CD4-positive, alpha-beta T cell treated with Interleukin-4 for 1 hour (primary cell): ENCODE data around the gene TMEM141.
A peak's percentile ranks its signal among the peaks of the same experiment; 100 is the strongest.
"Not testable (repeated sequence)": the region's sequence is repeated elsewhere in the genome, so short reads cannot be mapped to it uniquely, and the experiment has no call there.

Experiments
- DNase-seq, 2 donors: peaks; one replicate each; pipeline ENCODE4 v3.0.0-alpha.2; 2020 to 2022

Gene TMEM141

DNA sequence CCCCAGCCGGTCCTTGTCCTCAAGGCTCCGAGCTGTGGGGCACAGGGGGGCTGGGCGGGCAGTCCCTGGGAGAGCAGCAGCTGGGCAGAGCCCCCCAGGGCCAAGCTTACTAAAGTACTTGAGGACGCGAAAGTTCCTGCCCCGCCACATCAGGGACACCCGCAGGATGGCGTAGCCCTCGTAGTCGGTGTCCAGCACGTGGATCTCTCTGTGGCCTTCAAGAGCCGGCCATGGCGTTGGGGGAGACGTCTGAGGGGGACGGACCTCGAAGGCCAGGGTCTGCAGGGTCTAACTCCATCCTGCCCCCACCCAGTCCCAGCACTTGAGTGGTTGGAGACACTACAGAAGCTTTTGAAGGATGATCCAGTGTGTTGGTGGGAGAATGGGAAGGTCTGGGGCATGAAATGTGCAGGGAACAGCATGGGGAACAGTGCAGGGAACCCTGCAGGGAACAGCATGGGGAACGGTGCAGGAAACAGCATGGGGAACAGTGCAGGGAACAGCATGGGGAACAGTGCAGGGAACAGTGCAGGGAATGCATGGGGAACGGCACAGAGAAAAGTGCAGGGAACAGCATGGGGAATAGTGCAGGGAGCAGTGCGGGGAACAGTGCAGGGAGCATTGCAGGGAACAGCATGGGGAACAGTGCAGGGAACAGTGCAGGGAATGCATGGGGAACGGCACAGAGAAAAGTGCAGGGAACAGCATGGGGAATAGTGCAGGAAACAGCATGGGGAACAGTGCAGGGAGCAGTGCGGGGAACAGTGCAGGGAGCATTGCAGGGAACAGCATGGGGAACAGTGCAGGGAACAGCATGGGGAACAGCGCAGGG lies 35.6 kb upstream of the TMEM141 start:
- not testable (repeated sequence) for DNase-seq

DNA sequence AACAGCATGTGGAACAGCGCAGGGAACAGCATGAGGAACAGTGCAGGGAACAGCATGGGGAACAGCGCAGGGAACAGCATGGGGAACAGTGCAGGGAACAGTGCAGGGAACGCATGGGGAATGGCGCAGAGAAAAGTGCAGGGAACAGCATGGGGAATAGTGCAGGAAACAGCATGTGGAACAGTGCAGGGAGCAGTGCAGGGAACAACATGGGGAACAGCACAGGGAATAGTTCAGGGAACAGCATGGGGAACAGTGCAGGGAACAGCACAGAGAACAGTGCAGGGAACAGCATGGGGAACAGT lies 35.1 kb upstream of the TMEM141 start:
- DNase-seq, result no peak

DNA sequence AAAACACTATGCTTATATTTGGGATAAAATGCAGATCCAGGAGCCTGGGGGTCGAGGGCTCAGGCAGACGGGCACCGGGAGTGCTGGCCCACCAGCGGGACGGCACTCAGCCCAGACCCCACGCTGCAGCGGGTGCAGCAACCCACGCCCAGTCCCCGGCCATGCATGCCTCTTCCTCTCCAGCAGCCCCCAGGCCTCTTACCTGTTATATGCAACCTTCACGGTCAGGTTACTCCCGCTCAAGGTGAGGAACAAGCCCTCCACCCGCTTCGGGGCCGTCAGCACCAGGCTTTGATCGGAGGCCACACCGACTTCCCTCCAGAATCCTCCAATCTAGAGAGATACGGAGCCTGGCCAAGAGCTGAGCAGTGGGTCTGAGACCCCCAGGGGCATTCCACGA lies 34.3 kb upstream of the TMEM141 start:
- no peak for DNase-seq

DNA sequence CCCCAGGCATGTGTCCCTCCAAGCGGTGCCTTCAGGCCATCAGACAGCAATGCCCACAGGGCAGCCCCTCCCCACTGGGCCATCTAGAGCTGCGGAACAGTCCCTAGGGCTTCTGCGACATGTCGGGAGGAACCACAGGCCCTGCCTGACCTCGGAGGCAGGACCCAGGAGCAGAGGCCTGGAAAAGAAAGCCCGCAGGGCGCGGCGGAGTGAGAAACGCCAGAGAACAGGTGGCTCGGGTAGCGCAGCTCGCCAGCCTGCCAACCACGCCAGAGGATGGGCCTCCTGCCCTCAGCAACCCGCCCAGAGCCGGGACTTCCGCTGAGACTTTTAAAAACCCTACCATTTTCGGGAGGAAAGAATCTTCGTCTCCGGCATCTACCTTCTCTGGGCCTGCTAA lies 33.8 kb upstream of the TMEM141 start:
- DNase-seq, result no peak

DNA sequence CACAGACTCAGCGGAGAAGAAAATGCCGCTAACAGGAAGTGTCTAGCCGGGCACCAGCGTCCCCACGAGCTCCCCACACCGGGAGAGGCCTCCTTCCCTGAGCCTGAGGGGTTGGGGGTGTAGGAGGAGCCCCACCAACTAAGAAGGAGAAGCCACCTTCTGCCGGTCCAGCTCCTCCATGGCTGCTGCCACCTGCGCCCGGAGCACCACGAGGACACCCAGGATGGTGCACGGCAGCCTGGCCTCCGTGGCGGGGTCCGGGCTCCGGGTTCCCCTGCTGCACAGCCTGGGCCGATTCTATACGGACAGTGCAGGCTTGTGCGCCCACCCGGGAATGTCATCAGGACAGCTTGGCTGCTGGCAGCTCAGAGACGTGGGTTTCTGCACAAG lies 33.4 kb upstream of the TMEM141 start:
- no peak for DNase-seq

DNA sequence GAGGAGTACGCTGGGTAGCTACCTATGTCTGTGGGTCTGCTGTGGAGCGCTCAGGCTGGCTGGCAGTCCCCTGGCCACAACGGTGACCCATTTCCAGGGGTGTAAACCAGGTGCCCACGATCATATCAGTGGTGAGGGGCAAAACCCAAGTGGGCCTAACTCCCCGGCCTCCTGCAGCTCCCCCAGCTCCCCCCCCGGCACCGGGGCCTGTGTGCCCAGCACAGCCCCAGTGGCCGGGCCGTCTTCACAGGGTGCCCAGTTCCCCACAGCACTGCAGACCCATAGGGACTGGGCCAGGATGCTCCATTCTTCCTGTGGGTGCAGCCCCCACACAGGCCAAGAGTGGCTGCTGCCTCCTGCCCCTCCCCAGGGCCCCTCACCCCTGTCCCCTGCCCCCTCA lies 32.1 kb upstream of the TMEM141 start:
- no peak for DNase-seq

DNA sequence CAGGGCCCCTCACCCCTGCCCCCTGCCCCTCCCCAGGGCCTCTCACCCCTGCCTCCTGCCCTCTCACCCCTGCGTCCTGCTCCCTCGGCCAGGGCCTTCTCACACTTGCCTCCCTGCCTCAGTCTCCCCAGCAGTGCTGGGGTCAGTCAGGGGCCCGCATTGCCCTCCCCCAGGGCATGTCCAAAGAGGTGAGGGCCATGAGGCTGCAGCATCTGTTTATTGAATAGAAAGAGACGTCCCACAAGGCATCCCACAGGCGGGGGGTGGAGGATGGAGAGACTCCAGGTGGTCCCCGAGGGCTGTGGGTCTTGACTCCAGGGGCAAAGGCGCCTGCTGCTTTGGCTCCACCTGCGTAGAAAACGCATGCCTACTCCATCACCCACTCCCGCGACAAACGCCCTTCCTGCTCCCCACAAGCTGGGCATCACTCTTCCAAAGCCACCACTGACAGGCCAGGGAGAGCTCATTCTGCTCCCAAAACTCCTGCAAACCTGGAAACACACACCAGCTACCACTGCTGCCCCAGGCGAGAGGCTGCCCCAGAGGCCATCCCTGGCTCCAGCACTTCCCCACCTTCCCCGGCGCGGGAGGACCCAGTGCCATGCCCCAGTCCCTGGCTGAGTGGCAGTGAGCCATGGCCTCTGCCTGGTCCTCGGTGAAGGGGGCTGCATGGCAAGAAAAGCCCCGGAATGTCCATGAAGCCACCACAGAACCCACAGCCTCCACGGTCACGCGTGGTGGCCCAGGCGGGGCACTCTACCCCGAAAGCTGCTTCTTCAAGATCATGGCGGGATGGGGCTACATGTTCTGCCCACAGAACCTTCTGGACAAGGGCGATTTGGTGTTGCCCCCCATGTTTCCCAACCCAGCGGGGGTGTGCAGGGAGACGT lies 31.5 kb upstream of the TMEM141 start:
- no peak for DNase-seq

DNA sequence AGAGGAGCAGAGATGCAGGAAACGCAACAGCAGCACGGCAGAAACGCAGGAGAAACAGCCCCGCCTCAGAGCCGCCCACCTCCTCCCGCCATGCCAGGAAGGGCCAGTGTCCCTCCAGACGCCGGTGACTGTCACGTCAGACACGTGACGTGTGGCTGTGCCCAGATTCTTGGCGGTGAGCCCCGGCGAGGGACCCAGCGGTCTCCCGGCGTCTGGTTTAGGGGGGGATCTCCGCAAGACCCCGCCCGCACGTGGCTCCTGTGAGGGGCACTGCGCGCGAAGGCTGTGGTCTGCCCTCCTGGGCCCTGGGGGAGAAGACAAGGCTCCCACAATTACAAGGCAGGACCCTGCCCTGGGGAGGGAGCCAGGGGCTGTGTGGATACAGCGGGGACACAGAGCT lies 30.7 kb upstream of the TMEM141 start:
- DNase-seq, result no peak

DNA sequence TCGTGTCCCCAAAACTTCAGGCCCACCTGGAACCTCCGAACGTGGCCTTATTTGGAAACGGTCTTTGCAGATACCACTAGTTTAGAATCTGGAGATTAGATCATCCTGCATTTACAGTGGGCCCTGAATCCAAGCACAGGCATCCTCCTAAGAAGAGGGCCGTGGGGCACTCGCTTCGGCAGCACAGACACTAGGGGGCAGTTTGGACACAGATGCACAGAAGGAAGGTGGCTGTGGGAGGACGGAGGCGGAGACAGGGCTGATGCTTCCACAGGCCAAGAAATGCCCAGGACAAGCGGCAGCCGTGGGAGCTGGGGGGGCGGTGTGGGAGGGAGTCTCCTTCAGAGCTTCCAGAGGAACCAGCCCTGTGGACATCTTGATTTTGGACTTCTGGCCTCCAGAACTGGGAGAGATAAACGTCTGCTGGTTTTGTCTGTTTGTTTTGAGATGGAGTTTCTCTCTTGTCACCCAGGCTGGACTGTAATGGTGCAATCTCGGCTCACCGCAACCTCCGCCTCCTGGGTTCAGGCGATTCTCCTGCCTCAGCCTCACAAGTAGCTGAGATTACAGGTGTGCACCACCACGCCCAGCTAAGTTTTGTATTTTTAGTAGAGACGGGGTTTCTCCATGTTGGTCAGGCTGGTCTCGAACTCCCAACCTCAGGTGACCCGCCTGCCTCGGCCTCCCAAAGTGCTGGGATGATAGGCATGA lies 30.2 kb upstream of the TMEM141 start:
- DNase-seq, result not testable (repeated sequence)

DNA sequence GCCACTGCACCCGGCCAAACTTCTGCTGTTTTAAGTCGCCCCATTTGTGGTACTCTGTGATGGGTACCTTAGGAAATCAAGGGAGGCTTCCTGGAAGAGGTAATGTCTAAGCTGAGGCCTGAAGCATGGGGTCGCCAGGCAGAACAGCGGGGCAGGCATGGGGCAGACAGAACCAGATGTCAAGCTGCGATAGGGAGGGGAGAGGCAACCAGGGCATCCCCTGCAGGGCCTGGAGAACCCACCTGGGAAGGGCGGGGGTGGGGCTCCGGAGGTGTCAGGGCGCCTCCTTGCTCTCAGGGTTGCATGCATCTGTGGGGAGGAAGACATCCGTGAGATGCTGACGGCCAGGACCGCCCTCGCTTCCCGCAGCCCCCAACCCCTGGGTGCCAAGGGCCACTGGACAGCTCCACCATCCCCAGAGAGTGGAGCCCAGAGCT lies 29.6 kb upstream of the TMEM141 start:
- no peak for DNase-seq

DNA sequence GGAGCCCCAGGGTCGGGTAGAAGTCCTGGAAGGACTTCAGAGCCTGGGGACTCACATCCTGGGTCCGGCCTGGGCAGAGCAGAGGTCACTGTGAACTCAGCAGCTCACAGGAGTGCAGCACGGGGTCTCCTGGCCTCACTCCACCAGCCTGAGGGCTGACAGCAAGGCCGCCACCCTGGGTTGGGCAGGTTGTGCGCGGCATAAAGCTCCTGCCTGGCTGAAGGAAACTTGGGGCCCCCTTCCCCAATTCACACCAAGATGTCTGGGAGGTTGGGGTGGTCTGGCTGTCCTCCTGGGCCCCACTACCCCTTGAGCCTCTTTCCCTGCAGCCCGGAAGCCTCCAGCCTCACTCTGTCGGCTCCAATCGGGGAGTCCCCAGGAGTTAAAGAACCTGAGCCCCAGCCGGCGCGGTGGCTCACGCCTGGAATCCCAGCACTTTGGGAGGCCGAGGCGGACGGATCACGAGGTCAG lies 28.9 kb upstream of the TMEM141 start:
- no peak for DNase-seq

DNA sequence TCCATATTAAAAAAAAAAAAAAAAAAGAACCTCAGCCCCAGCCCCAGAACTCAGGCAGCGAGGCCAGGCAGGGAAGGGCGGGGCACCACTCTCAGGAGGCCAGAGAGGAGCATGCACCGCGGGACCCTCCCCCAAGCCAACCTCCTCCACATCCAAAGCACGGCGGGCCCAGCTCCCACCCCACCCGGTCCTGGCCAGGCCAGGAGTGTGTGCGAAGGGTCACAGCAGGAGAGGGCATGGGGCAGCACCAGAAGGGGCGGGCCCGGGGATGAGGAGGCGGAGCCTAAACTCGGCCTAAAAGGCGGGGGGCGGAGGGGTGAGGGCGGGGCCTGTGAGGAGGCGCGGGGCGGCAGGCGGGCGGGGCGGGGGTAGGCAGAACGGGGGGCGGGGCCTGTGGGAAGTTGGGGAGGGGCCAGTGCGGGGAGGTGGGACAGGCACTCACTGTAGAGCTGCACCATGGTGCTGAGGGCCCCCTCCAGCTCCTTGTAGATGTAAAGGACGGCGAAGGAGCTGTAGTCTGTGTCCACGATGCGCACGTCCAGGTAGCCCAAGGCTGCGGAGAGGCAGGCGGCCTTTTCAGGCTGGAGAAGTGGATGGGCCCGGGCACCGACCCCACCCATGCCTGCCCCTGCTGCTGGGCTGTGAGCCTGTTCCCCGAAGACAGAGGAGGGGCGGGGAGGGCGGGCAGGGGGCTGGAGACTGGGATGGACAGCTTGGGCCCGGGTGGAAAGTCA lies 28.1 kb upstream of the TMEM141 start:
- DNase-seq, result peak; percentile 36 to 38

DNA sequence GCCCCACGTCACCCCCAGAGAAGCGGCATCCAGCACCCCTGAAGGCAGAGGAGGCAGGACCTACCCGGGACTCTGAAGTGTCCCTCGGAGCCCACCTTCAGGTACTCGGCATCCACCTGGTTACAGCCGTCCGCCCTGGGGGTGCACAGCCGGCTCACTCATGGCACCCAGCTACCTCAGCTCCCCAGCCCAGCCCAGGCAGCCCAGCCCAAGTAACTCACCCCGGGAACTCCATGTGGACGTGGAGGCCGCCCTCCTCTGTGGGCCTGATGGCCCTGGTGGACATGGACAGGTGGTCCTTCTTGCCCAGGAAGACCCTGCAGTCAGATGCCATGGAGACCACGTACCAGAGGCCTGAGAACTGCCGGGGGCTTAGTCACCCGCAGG lies 27.5 kb upstream of the TMEM141 start:
- DNase-seq, result no peak

DNA sequence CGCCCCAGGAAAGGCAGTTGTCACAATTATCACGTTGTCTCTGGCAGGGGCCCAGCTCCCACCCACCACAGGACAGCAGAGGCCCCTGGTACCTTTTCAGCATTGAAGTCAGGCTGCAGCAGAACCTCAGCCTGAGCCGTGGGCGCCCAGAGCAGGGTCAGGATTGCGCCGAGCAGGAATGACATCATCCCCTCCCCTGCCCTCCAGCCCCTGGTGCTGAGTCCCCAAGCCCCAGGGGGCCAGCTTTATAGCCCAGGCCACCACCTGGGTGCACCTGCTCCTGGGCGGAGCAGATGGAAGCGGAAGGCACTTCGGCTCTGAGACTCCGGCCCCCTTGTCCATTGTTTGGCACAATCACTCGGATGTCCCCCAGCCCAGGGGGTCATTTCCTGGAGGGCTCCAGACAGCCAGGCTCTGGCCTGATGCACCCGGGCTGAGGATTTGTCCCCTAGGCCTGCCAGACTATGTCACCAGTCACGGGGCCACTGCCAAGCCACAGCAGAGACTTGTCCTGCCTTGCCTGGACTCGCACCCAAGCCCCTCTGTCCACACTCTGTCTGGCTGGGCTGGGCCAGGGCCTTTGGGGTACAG lies 26.7 kb upstream of the TMEM141 start, which contains the start of gene LCN15:
LCN15 (minus strand) TSS at position 218 of the 591 bp plus-strand sequence; CDS start at position 188, 30 bp downstream.
- DNase-seq, result no peak

DNA sequence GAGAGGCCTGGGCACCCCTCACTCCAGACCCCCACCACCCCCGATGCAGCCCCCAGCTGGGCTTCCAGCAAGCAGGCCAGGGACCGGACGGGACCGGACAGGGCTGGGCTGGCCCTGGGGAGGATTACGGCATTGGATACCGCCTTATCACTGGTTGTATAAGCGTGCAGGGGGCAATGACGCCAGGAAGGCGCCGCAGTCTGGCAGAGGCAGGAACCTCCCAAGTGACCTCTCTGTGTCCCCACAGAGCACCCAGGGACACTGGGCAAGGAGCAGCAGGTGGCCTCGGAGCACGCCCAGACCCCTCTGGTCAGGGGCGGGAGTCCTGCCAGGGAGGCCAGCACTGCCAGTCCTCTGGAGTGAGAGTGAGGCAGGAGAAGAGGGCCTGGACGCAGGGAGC lies 26.1 kb upstream of the TMEM141 start:
- no peak for DNase-seq

DNA sequence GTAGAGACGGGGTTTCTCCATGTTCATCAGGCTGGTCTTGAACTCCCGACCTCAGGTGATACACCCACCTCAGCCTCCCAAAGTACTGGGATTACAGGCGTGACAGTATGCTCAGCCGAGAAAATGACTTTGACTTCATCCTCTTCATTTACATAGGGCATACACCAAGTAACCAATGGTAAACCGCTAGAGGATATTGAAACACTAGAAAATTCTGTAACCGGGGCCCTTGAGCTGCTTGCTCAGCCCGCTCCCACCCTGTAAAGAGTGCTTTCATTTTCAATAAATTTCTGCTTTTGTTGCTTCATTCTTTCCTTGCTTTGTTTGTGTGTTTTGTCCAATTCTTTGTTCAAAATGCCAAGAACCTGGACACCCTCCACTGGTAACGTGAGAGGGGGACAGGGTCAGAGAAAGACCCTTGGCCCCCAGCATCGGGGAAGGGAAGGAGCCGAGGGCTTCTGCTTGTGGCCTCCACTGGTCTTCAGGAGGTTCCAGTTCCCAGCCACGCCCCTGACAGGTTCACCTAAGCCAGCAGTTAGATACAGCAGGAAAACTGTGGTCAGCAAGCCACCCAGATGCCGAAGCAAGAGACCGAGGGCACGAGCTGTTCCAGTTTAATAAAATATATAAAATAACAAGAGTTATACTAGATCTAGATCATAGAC lies 25.3 kb upstream of the TMEM141 start:
- not testable (repeated sequence) for DNase-seq

DNA sequence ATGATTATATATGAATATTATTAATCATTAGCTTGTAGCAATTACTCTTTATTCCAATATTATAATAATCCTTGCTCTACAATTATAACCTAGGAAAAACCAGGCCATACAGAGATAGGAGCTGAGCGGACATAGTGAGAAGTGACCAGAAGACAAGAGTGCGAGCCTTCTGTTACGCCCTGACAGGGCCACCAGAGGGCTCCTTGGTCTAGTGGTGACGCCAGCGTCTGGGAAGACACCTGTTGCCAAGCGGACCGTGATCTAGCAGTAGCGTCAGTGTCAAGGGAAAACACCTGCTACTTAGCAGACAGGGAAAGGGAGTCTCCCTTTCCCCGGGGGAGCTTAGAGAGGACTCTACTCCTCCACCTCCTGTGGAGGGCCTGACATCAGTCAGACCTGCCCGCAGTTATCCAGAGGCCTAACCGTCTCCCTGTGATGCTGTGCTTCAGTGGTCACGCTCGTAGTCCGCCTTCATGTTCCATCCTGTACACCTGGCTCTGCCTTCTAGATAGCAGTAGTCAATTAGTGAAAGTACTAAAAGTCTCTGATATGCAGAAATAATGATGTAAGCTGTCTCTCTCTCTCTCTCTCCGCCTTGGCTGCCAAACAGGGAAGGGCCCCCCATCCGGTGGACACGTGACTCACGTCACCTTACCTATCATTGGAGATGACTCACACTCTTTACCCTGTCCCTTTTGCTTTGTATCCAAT lies 24.6 kb upstream of the TMEM141 start:
- peak; percentile 65 to 80 for DNase-seq

DNA sequence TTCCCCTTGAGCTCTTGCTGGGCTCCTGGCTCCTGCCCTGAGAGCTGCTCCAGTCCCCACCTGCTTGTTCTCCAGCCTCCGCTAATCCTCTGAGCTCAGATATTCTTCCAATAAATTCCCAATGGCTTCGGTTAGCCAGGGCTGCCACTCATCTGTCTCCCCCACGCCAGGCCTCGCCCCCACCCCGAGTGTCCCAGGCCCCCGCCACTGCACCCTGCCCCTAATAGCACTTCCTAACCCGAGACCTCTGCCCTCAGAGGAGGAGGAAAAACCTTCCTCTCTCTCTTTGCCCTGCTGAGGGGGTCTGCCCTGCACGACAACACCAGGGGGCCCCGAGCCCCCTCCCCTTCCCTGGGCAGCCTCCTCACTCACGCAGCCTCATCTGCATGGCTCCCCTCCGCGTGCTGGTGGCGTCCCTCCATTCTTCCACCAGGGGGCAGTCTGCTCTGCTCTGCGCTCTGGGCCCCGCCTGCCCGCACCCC lies 21.4 kb upstream of the TMEM141 start:
- DNase-seq, result peak; percentile 52 to 58

DNA sequence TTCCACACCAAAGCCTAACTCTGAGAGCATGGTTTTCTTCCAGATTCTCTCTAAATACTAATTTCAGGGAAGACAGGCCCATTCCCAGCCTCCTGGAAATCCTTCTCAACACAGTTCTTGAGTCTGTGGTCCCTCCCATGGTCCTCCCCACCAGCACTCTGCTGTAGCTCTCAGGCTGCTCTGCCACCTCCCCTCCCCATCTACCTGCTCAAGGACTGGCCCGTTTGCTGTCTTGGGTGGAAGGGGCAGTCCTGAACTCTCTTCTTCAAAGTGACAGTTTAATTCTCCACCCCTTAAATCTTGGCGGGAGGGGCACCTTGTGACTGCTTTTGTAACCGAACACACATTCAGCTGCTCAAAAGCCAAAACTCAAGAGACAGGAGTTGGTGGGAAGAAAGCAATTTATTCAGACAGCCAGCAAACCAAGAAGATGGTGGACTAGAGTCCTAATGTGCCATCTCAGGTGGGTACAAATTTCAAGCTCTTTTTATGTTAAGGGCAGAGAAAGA lies 19.2 kb upstream of the TMEM141 start:
- no peak for DNase-seq

DNA sequence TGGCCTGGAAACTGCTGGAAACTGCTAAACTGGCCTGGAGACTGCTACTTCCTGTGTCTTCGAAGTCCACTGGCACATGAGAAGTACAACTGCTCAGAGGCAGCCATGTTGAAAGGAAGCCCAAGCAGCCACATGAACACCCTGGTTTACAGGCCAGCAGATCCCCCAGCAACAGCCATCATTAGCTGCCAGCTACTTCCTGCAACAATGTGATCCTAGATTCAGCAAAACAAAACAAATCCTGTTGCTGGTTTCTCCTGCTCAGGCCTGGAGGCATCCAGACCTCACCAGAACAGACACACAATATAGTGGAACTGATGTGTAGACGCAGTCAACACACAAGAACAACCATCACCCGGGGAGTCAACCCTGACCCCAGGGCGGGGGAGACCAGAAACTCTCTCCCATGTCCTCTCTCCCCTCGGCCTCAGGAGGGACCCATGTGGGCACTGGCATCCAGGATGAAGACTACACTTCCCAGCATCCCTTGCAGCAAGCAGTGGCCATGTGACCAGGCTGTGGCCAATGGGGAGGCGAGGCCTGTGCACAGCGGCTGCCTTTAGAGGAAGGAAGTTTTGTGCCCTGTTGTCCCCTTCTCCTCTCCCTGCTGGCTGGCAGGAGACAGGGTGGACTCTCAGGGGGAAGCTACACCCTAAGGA lies 17.6 kb upstream of the TMEM141 start:
- peak in 1 of 2 donors; percentile 56 for DNase-seq
